ENCODE results near the gene KCNMA1.
A peak's percentile ranks its signal among the peaks of the same experiment; 100 is the strongest.
"Not testable (repeated sequence)": the region's sequence is repeated elsewhere in the genome, so short reads cannot be mapped to it uniquely, and the experiment has no call there.

The KCNMA1 gene

GRCh38 chr10:77411805-77412204, 225.8 kb downstream of the KCNMA1 start:
- no peak for DNase-seq

- no peak for DNase-seq
Observed at GRCh38 chr10:77410523-77410922, 227.1 kb downstream of the KCNMA1 start.

- DNase-seq = no peak
Observed at GRCh38 chr10:77409697-77410471, 227.7 kb downstream of the KCNMA1 start.

GRCh38 chr10:77408259-77408658, 229.3 kb downstream of the KCNMA1 start:
- no peak for DNase-seq

GRCh38 chr10:77406764-77407430, 230.7 kb downstream of the KCNMA1 start:
- no peak for DNase-seq

GRCh38 chr10:77405771-77406241, 231.8 kb downstream of the KCNMA1 start:
- DNase-seq = no peak

- DNase-seq = no peak
Observed at GRCh38 chr10:77404810-77405209, 232.8 kb downstream of the KCNMA1 start.

- DNase-seq = no peak
Observed at GRCh38 chr10:77403761-77404160, 233.8 kb downstream of the KCNMA1 start.

GRCh38 chr10:77401683-77402082, 235.9 kb downstream of the KCNMA1 start:
- no peak for DNase-seq

- DNase-seq = no peak
Observed at GRCh38 chr10:77400033-77400432, 237.6 kb downstream of the KCNMA1 start.

GRCh38 chr10:77398986-77399755, 238.4 kb downstream of the KCNMA1 start:
- DNase-seq = no peak

GRCh38 chr10:77398558-77398957, 239.1 kb downstream of the KCNMA1 start:
- no peak for DNase-seq

- no peak for DNase-seq
Observed at GRCh38 chr10:77397103-77397502, 240.5 kb downstream of the KCNMA1 start.

GRCh38 chr10:77396290-77396689, 241.3 kb downstream of the KCNMA1 start:
- no peak for DNase-seq

GRCh38 chr10:77393821-77394501, 243.6 kb downstream of the KCNMA1 start:
- DNase-seq = peak; percentile 55

- DNase-seq = no peak
Observed at GRCh38 chr10:77393411-77393810, 244.2 kb downstream of the KCNMA1 start.

- DNase-seq = no peak
Observed at GRCh38 chr10:77392851-77393250, 244.8 kb downstream of the KCNMA1 start.

GRCh38 chr10:77392236-77392721, 245.3 kb downstream of the KCNMA1 start:
- no peak for DNase-seq

GRCh38 chr10:77391605-77392235, 245.9 kb downstream of the KCNMA1 start:
- DNase-seq = peak; percentile 81

GRCh38 chr10:77390481-77390891, 247.1 kb downstream of the KCNMA1 start:
- DNase-seq = no peak

GRCh38 chr10:77388571-77389100, 249.0 kb downstream of the KCNMA1 start:
- no peak for DNase-seq

GRCh38 chr10:77387701-77388100, 249.9 kb downstream of the KCNMA1 start:
- DNase-seq = not testable (repeated sequence)

Data from left hindlimb (tissue), 1 donor.